NCI-H510A treated with DMSO at 0.1 percent for 48 hours (cell line): ENCODE measurements around the gene SRP72.

Source experiments
- DNase-seq: peaks from one replicate; lab custom pipeline; 2025; lab: John Stamatoyannopoulos, UW

The SRP72 gene

GRCh38 chr4:56465599-56466295, 1.7 kb upstream of the SRP72 start:
- DNase-seq = no peak

GRCh38 chr4:56466296-56466761, 1.1 kb upstream of the SRP72 start:
- DNase-seq = peak; percentile 10

GRCh38 chr4:56466910-56467283, 520 bp upstream of the SRP72 start:
- no peak for DNase-seq

DNA sequence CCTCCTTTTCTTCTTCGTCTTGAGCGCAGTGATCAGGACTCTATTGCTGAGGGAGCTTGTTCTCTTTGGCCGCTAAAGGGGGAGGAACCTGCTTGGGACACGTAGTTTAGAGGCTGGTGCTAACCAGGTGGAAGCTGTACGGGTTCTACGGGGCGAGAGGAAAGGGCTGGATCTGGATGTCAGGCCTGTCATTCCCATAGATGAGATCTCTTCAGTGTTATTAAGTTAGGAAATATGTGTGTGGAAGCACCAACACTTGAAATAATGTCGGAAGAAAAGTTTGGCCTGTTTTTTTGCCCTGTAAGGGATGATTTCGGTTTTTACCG, 643 bp downstream of the SRP72 start:
- DNase-seq = peak; percentile 73

GRCh38 chr4:56469489-56470210, 2.2 kb downstream of the SRP72 start:
- DNase-seq = no peak

DNA sequence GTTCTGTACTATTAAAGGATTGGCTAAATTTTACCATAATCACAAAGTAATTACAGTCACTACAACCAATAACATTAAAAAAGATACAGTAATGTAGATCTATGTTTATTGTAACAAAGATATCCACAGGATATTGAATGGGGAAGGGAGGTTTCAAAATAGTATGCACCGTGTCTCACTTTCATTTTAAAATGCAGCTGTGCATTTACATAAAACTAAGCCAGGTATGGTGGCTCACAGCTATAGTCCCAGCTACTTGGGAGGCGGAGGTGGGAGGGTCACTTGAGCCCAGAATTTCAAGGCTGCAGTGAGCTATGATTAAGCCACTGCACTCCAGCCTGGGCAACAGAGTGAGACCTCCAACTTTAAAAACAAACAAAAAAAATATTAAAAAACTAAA, 8.5 kb downstream of the SRP72 start:
- no peak for DNase-seq

DNA sequence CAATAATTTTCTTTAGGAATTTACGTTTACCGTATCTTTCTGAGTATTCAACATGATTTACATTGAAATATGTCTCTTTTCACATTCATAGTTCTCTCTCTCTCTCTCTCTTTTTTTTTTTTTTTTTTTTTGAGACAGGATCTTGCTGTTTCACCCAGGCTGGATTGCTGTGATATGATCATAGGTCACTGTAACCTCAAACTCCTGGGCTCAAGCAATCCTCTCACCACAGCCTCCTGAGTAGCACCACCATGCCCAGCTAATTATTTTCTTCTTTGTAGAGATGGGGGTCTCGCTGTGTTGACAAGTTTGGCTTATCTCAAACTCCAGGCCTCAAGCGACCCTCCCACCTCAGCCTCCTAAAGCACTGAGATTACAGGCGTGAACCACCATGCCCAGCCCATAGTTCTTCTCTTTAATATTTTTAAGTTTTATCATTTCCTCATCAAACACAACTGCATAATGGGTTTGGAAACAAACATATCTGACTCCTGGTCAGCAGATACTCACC, 9.8 kb downstream of the SRP72 start:
- no peak for DNase-seq

GRCh38 chr4:56480691-56481090, 13.3 kb downstream of the SRP72 start:
- no peak for DNase-seq

DNA sequence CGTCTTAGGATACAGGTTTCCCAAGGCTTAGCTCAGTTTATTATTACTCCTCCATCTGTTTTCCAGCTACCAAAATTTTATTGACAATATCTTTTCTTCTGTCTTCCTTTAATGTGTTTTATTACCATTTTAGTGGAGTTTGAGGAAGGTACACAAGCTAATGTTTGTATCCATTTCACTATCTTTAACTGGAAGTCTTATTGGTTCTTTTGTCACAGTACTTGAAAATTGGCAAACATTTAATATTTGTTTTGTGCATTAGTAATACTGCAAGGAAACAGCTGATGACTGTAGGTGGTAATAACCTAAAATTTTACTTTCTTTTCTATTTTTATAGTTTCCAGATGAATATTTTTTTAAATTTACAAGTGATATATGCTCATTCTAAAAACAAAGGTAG, 28.8 kb downstream of the SRP72 start:
- no peak for DNase-seq

DNA sequence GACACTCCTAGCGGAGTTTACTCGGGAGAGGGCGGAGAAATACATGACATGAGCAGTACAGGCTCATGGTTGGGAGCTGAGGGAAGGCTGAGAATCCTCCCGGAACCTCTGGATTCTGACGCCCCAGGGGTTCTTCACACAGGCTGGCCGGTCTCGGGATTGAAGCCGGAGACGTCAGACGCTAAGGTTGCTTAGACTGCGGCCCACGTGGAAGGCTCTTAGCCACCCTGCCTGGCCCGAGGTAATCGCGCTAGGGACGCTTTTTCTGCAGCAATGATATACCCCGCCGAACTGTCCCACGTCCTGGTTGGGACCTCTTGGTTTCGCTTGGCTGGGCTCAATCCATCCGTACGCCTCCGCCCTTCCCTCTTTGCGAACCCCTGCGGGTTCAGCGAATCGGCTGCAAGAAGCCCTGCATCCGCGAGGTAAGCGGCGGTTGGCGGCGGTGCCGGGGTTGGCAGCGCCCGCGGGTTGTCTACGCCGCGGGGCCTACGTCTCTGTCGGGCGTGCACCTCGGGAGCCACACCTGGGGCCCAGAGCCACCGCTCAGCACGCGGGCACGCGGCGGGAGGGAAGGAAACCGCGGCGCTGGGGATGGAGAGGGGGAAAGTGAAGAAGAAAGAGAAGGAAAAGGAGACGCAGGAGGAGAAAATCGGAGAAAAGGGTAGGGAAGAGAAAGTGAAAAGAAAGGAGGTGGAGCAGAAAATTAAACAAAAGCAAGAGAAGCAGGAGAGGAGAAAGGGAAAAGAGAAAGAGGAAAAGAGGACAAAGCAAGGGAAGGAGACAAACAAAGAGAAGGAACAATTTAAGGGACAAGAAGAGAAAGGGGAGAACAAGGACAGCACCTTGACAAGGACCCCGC, 38.1 kb downstream of the SRP72 start, which contains the start of gene ARL9:
Gene ARL9 (plus strand): TSS at position 523 of the 862 bp plus-strand sequence. CDS start 72 bp downstream, at position 595.
- DNase-seq = peak; percentile 75

- no peak for DNase-seq
Observed at GRCh38 chr4:56511098-56511497, 43.7 kb downstream of the SRP72 start.

GRCh38 chr4:56512166-56512565, 44.7 kb downstream of the SRP72 start:
- DNase-seq = no peak

- DNase-seq = no peak
Observed at GRCh38 chr4:56513517-56513916, 46.1 kb downstream of the SRP72 start.

DNA sequence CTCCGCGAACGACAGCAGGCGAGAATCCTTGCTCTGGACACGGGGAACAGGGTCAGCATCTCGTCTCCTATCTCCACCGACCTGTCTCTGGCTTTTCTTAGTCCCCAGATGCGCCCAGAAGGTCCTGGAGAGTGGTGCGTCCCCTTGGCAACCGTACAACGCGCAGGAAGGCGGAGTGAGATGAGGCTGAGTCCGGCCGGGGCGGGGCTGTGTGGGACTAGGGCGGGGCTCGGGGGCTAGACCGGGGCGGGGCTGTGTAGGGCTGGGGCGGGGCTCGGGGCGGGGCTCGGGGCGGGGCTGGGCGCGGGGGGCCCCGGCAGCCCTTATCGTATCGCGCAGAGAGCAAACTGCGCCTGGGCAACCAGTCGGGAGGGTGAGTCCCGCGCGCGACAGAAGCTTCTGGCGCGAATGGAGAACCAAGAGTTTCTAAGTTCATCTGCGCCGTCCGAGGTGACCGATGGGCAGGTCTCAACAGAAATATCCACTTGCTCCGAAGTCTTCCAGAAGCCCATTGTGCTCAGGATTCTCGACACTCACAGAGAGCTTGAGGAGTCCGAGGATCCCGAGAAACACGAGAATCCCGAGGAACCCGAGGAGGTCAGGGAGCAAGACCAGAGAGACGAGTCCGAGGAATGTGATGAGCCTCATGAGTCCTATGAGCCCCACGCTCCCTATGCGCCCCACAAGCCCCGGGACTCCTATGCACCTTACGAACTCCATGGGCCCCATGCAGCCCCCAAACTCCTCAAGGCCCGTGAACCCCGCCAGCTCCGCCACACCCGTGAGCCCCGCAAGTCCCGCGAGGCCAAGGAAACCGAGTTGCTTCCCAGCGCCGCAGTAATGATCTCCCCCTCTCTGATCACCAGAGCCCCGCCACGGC, 63.1 kb downstream of the SRP72 start:
- DNase-seq = peak; percentile 87

- DNase-seq = peak; percentile 20
Observed at GRCh38 chr4:56531149-56531770, 63.8 kb downstream of the SRP72 start.

GRCh38 chr4:56531823-56532222, 64.4 kb downstream of the SRP72 start:
- no peak for DNase-seq

DNA sequence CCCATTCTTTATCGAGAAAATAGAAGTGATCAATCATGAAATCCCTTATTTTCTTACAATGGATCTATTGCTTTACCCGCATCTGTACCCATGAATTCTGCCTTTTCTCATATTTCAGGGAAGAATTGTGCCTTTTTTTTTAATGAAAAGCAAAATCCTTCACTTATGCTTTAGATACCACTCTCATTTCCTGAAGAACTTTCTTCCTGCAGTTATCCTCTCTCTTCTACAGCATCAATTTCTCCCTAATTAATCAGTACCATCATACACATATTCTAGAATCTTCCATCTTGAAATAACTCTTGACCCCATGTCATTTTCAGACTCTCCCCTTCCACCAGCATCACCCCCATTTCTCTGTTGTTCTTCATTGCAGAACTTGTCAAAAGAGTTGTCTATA, 64.8 kb downstream of the SRP72 start:
- DNase-seq = no peak

DNA sequence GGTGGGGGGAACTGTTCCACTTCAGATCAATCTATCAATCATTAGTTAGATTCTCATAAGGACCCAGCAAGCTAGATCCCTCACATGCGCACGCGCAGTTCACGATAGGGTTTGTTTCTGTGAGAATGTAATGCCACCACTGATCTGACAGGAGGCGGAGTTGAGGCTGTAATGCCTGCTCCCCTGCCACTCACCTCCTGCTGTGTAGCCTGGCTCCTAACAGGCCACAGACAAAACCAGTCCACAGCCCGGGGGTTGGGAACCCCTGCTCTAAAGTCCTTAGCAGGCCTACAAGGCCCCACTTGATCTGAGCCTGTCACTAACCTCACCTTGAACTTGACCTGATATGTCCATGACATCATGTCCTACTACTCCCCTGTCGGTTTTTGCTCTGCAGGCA, 68.5 kb downstream of the SRP72 start:
- no peak for DNase-seq

- DNase-seq = no peak
Observed at GRCh38 chr4:56537147-56537546, 69.7 kb downstream of the SRP72 start.

GRCh38 chr4:56540826-56541225, 73.4 kb downstream of the SRP72 start:
- no peak for DNase-seq

DNA sequence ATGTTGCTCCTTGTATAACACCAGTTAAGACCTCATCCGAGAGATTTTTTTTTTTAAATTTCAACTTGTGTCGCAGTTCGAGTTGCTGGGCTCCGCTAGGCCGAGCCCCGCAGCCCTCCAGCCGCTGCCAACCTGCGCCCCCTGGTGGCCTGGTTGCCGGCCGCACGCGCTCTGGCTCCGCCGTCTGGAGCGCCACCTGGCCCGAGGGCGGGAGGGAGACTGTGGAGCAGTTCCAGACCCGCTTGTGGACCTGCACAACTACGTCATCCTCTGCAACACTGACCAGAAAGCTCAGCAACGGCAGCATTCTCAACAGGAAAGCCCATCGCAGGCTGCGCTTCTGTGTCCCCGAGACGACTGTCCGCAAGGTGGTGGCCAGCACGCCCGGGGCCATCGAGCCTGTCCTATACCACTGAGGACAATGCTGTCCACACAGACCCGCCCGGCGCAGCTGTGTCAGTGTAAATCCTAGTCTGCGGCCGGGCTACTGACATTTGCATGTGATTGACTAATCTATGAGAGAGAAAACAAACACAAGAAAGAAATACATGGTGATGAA, 77.2 kb downstream of the SRP72 start:
- DNase-seq = peak; percentile 93
